Muscle of leg (tissue), 11 donors: ENCODE data around the gene EPS8L1. TPM values are rescaled to one million over a fixed set of nuclear protein-coding genes. Genes with fewer than 3 reads are reported as not detected.
A peak's percentile ranks its signal among the peaks of the same experiment; 100 is the strongest.

Experiments
- DNase-seq: peaks from one replicate; pipeline ENCODE4 v3.0.0; 2013
- H3K27ac ChIP-seq: one replicate; pipeline ENCODE4 v1.5.1; 2013; ENCODE audit warnings: mild to moderate bottlenecking, low read length, control low read depth
- H3K27me3 ChIP-seq: one replicate; pipeline ENCODE4 v1.6.1; 2013; ENCODE audit warnings: low read length; ENCODE audit not compliant: control insufficient read depth, insufficient read depth
- H3K36me3 ChIP-seq: one replicate; pipeline ENCODE4 v1.6.1; 2013; ENCODE audit warnings: low read length; ENCODE audit not compliant: control insufficient read depth, insufficient read depth
- H3K4me1 ChIP-seq: one replicate; pipeline ENCODE4 v1.6.1; 2013; ENCODE audit warnings: low read length; ENCODE audit not compliant: control insufficient read depth, insufficient read depth
- H3K4me3 ChIP-seq: one replicate; pipeline ENCODE4 v1.5.1; 2013; ENCODE audit warnings: low read length, control low read depth
- H3K9me3 ChIP-seq: replicated peaks from 2 replicates; pipeline ENCODE4 v1.6.1; 2013; ENCODE audit warnings: low read depth, low read length; ENCODE audit not compliant: control insufficient read depth
- WGBS: methylation state at CpG from one replicate; pipeline ENCODE4 v1.1.5; 2013; ENCODE audit warnings: missing lambda C conversion rate; ENCODE audit not compliant: insufficient coverage; 5-methylcytosine and 5-hydroxymethylcytosine counted together
- polyA plus RNA-seq, 8 donors: library from polyadenylated mRNA; unstranded; fragments of 120-200 nt; gene quantifications; one replicate each; pipeline versions ENCODE4 v1.2.1 to v1.2.3, GENCODE V29; 2013; ENCODE audit warnings: inconsistent platforms in 1 of 8, low replicate concordance in 1 of 8; ENCODE audit not compliant: insufficient read length in 8 of 8, insufficient read depth in 1 of 8
- total RNA-seq: library from RNA; stranded (reverse); fragments of 120-200 nt; gene quantifications from one replicate; pipeline ENCODE4 v1.2.4, GENCODE V29; 2013

Gene EPS8L1
- total and polyA plus RNA-seq, 9 donors = 2.0 to 8.4 (median 3.3) TPM

GRCh38 chr19:55086730-55087541 lies 11.3 kb downstream of the EPS8L1 start:
- peaks cover 22% of the 10 kb centered on the region for H3K36me3 ChIP-seq
- peak overlapping the region; percentile 35 for H3K4me3 ChIP-seq
- peak; percentile 91 for DNase-seq
- H3K27me3 ChIP-seq = peaks cover 65% of the 10 kb centered on the region
- H3K4me1 ChIP-seq = peaks cover 44% of the 10 kb centered on the region
- 2% methylated on average over 74 of the region's 74 CpGs for WGBS
- H3K9me3 ChIP-seq = peaks cover 2% of the 10 kb centered on the region
- H3K27ac ChIP-seq = peak overlapping the region; percentile 35

- Histone ChIP-seq H3K4me3 (peak overlapping the region; percentile 35), H3K36me3 (peaks cover 26% of the 10 kb centered on the region), H3K27me3 (peaks cover 60% of the 10 kb centered on the region), H3K4me1 (peaks cover 38% of the 10 kb centered on the region), H3K27ac (peak overlapping the region; percentile 35), H3K9me3 (no peaks in the 10 kb centered on the region)
- 14% methylated on average over 6 of the region's 17 CpGs for WGBS
- DNase-seq = peak; percentile 56
Observed at GRCh38 chr19:55087542-55087901, 11.9 kb downstream of the EPS8L1 start.

GRCh38 chr19:55088021-55088451 lies 12.4 kb downstream of the EPS8L1 start:
- H3K36me3 ChIP-seq = peaks cover 31% of the 10 kb centered on the region
- no peak overlapping the region for H3K4me3 ChIP-seq
- DNase-seq = no peak
- no peak overlapping the region for H3K27ac ChIP-seq
- 45% methylated on average over 12 of the region's 12 CpGs for WGBS
- peaks cover 37% of the 10 kb centered on the region for H3K4me1 ChIP-seq
- H3K27me3 ChIP-seq = peaks cover 54% of the 10 kb centered on the region
- no peaks in the 10 kb centered on the region for H3K9me3 ChIP-seq

DNA sequence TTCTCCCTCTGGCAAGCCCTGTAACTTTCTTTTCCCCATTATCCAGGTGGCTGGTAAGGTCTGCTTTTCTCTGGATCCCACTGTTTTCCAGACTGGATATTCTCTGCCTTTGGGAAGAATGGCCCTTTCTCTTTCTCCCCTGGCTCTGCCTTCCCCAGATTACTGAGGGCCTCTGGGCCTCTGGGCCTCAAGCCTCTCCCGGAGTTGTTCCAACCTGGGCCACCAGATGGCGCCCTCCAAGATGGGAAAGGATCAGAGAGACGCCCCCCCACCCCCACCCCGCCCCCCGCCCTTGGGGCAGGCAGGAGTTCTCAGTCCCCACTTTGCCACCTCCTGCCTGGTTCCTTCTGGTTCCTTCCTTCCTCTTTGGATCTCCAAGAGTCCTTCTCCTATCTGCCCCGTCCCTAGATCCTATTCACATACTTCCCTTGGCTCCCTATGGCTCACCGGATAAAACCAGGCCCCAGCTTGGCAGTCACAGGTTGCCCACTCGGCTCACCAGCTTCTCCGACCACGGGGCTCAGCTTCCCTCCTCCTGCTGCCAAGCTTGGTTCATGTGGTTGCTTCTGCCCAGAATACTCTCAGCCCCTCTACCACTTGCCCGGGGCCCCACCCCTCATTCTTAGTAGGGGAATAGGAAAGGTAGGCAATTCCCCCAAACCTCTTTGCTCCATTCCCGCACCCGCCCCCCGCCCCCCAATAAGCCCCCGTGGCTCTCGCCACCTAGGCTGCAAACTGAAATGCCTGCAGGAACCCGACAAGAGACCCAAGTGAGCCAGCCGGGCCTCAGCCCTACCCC lies 13.1 kb downstream of the EPS8L1 start:
- WGBS = 64% methylated on average over 6 of the region's 18 CpGs
- peaks cover 47% of the 10 kb centered on the region for H3K27me3 ChIP-seq
- DNase-seq = peak; percentile 75
- H3K36me3 ChIP-seq = peaks cover 32% of the 10 kb centered on the region
- H3K9me3 ChIP-seq = no peaks in the 10 kb centered on the region
- H3K4me1 ChIP-seq = peaks cover 33% of the 10 kb centered on the region
- no peak overlapping the region for H3K27ac ChIP-seq
- H3K4me3 ChIP-seq = no peak overlapping the region

DNA sequence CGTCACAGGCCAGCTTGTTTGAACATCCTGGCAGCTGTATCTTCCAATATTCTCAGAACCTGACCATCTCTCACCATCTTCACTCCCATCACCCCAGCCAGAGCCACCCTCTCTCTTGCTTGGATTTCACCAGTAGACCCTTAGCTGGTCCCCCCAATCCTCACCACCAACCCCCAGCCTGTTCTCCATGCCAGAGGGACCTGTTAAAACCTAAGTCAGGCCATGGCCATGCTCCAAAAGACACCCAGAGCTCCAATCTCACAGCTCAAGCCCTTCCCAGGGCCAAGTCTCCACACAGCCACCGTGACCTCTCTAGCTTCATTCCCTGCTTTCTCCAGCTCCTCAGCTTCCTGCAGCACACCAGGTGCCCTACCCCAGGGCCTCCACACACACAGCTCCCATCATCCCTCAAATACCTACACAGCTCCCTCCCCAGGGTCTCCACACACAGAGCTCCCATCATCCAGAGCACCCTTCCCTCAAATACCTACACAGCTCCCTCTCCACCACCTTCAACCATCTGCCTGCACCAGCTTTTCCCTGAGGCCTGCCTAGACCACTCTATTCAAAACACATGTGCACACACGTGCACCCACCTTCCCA lies 13.8 kb downstream of the EPS8L1 start:
- WGBS = 67% methylated on average over 2 of the region's 3 CpGs
- no peak overlapping the region for H3K4me3 ChIP-seq
- H3K27me3 ChIP-seq = peaks cover 40% of the 10 kb centered on the region
- peaks cover 35% of the 10 kb centered on the region for H3K36me3 ChIP-seq
- peaks cover 33% of the 10 kb centered on the region for H3K4me1 ChIP-seq
- no peak overlapping the region for H3K27ac ChIP-seq
- H3K9me3 ChIP-seq = no peaks in the 10 kb centered on the region
- no peak for DNase-seq

DNA sequence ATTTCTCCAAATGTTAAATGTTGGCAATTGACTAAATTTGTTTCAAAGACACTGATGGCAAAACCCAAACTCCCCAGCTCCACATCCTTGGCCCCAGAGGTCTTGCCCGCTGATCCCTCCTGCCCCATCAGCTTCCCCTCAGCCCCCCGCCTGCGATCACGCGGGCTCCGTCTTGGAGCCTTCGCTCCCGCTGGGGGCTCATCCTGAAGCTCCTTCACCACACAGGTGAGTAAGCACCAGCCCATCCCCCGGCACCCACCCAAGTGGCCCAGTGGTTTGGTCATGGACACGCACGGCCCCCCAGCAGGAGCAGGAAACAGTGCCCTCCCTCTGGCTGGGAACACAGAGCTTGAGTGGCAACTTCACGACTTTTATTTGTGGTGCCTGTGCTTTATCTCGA lies 14.9 kb downstream of the EPS8L1 start:
- H3K36me3 ChIP-seq = peaks cover 46% of the 10 kb centered on the region
- WGBS = 89% methylated on average over 12 of the region's 13 CpGs
- no peak overlapping the region for H3K4me3 ChIP-seq
- no peak overlapping the region for H3K27ac ChIP-seq
- peaks cover 31% of the 10 kb centered on the region for H3K4me1 ChIP-seq
- no peak for DNase-seq
- peaks cover 29% of the 10 kb centered on the region for H3K27me3 ChIP-seq
- no peaks in the 10 kb centered on the region for H3K9me3 ChIP-seq

- H3K4me1 ChIP-seq = peaks cover 24% of the 10 kb centered on the region
- 85% methylated on average over 23 of the region's 32 CpGs for WGBS
- peak; percentile 22 for DNase-seq
- no peaks in the 10 kb centered on the region for H3K9me3 ChIP-seq
- no peak overlapping the region for H3K4me3 ChIP-seq
- H3K27me3 ChIP-seq = peaks cover 22% of the 10 kb centered on the region
- H3K36me3 ChIP-seq = peaks cover 50% of the 10 kb centered on the region
- no peak overlapping the region for H3K27ac ChIP-seq
Observed at GRCh38 chr19:55091126-55091910, 15.6 kb downstream of the EPS8L1 start.

- Histone ChIP-seq H3K4me3 (no peak overlapping the region), H3K36me3 (peaks cover 50% of the 10 kb centered on the region), H3K4me1 (peaks cover 19% of the 10 kb centered on the region), H3K9me3 (no peaks in the 10 kb centered on the region), H3K27ac (no peak overlapping the region), H3K27me3 (peaks cover 15% of the 10 kb centered on the region)
- DNase-seq = no peak
- WGBS = 63% methylated on average over 18 of the region's 27 CpGs
Observed at GRCh38 chr19:55091955-55092354, 16.3 kb downstream of the EPS8L1 start.

GRCh38 chr19:55092423-55093318 lies 17.0 kb downstream of the EPS8L1 start:
- H3K9me3 ChIP-seq = no peaks in the 10 kb centered on the region
- peaks cover 12% of the 10 kb centered on the region for H3K4me1 ChIP-seq
- DNase-seq = no peak
- H3K36me3 ChIP-seq = peaks cover 50% of the 10 kb centered on the region
- no peak overlapping the region for H3K4me3 ChIP-seq
- H3K27ac ChIP-seq = no peak overlapping the region
- H3K27me3 ChIP-seq = peaks cover 8% of the 10 kb centered on the region
- WGBS = 82% methylated on average over 15 of the region's 49 CpGs
